Endothelial cell of umbilical vein (primary cell): ENCODE results near the gene COG2. TPM values are rescaled to one million over a fixed set of nuclear protein-coding genes. Genes with fewer than 3 reads are reported as not detected.

ENCODE experiments used
- BruUV-seq: library from RNA; stranded (reverse); fragments of 400-500 nt; replicated peaks from 2 replicates; lab custom pipeline; 2021; lab: Mats Ljungman, UMichigan
- CTCF ChIA-PET: fragments of 300-600, 350-600 bp; sonication (Branson Sonifier 250); formaldehyde crosslinking; loops from one replicate; lab custom pipeline; 2021; ENCODE audit warnings: antibody characterized with exemption, inconsistent platforms; lab: Charles Lee
- POLR2A ChIA-PET: fragments of 300-600, 350-600 bp; sonication (Branson Sonifier 250); formaldehyde crosslinking; loops from one replicate; lab custom pipeline; 2021; ENCODE audit warnings: antibody characterized with exemption, inconsistent platforms; lab: Charles Lee
- DNase-seq: peaks from one replicate; pipeline ENCODE4 v3.0.0-alpha.2; 2011; ENCODE audit warnings: low read depth, low spot score
- FAIRE-seq: peaks from 2 replicates; lab custom pipeline; 2011; peaks lifted over from hg19 to GRCh38; lab: Jason Lieb, UNC
- H2AFZ ChIP-seq: 2 replicates; pipeline ENCODE4 v1.6.0; 2012; ENCODE audit warnings: low read depth, low read length, control low read depth, inconsistent platforms
- H3K27ac ChIP-seq: 2 replicates; pipeline ENCODE4 v1.5.1; 2011; ENCODE audit warnings: low read depth, mild to moderate bottlenecking, control low read depth, low read length, moderate library complexity; ENCODE audit not compliant: insufficient read depth
- H3K27me3 ChIP-seq, 2 experiments: 2 replicates each; pipeline versions ENCODE4 v1.6.0 to v1.6.1; 2011; ENCODE audit warnings: low read length in 2 of 2, mixed read lengths in 1 of 2; ENCODE audit not compliant: control insufficient read depth in 2 of 2, insufficient read depth in 2 of 2
- H3K36me3 ChIP-seq, 2 experiments: 2 replicates in 1 of 2; 3 replicates in 1 of 2; pipeline ENCODE4 v1.5.1; 2011; ENCODE audit warnings: low read length in 2 of 2, mild to moderate bottlenecking in 1 of 2, moderate library complexity in 1 of 2; ENCODE audit not compliant: control insufficient read depth in 2 of 2, insufficient read depth in 2 of 2; ENCODE audit errors: extremely low read depth in 1 of 2
- H3K4me1 ChIP-seq: 3 replicates; pipeline ENCODE4 v1.5.1; 2011; ENCODE audit warnings: mild to moderate bottlenecking, low read length; ENCODE audit not compliant: control insufficient read depth, insufficient read depth; ENCODE audit errors: extremely low read depth
- H3K4me2 ChIP-seq: 2 replicates; pipeline ENCODE4 v1.6.1; 2011; ENCODE audit warnings: low read length, control low read depth, mixed read lengths; ENCODE audit not compliant: insufficient read depth
- H3K4me3 ChIP-seq, 3 experiments: fragments of 200-600 bp in 1 of 3; sonication (generic), shearing (Covaris generic) in 1 of 3; replicated peaks in 1 of 3; 2 replicates each; pipeline ENCODE4 v1.5.1; 2011 to 2016; ENCODE audit warnings: control low read depth in 3 of 3, low read length in 3 of 3, mild to moderate bottlenecking in 2 of 3, inconsistent platforms in 1 of 3, low read depth in 1 of 3, moderate library complexity in 1 of 3; ENCODE audit not compliant: insufficient read depth in 1 of 3
- H3K79me2 ChIP-seq: 2 replicates; pipeline ENCODE4 v1.6.0; 2012; ENCODE audit warnings: low read length, inconsistent platforms; ENCODE audit not compliant: control insufficient read depth, insufficient read depth
- H3K9ac ChIP-seq: replicated peaks from 2 replicates; pipeline ENCODE3; 2011; ENCODE audit warnings: low read length, control low read depth; ENCODE audit not compliant: insufficient read depth; ENCODE audit errors: extremely low read depth
- H3K9me1 ChIP-seq: replicated peaks from 3 replicates; pipeline ENCODE4 v1.6.0; 2011; ENCODE audit warnings: mild to moderate bottlenecking, low read length; ENCODE audit not compliant: control insufficient read depth, insufficient read depth; ENCODE audit errors: extremely low read depth
- H3K9me3 ChIP-seq: replicated peaks from 2 replicates; pipeline ENCODE4 v1.5.1; 2012; ENCODE audit warnings: low read length, inconsistent platforms; ENCODE audit not compliant: control insufficient read depth, insufficient read depth
- H4K20me1 ChIP-seq: replicated peaks from 2 replicates; pipeline ENCODE3; 2011; ENCODE audit warnings: mild to moderate bottlenecking, low read length; ENCODE audit not compliant: control insufficient read depth, insufficient read depth; ENCODE audit errors: extremely low read depth
- CTCF ChIP-seq, 2 donors: IDR thresholded peaks; 1 replicate in 1 of 2; 2 replicates in 1 of 2; pipeline ENCODE4 v1.5.1; 2011; ENCODE audit warnings: low read length in 2 of 2, mild to moderate bottlenecking in 2 of 2, moderate library complexity in 2 of 2, control low read depth in 1 of 2, inconsistent platforms in 1 of 2, low read depth in 1 of 2; ENCODE audit not compliant: insufficient read depth in 1 of 2; ENCODE audit errors: extremely low read depth in 1 of 2
- EZH2 ChIP-seq: IDR thresholded peaks from 2 replicates; pipeline ENCODE4 v1.6.1; 2012; ENCODE audit warnings: borderline replicate concordance, low read depth, mild to moderate bottlenecking, moderate library complexity, low read length, inconsistent platforms; ENCODE audit not compliant: severe bottlenecking
- FOS ChIP-seq: IDR thresholded peaks from 2 replicates; pipeline ENCODE4 v1.6.1; 2011; ENCODE audit warnings: mild to moderate bottlenecking, low read length, moderate library complexity, borderline replicate concordance; ENCODE audit not compliant: insufficient read depth
- GATA2 ChIP-seq: IDR thresholded peaks from 2 replicates; pipeline ENCODE4 v1.7.0; 2011; ENCODE audit warnings: low read depth, mild to moderate bottlenecking, moderate library complexity, mixed read lengths, low read length; ENCODE audit not compliant: insufficient read length, insufficient read depth
- JUN ChIP-seq: IDR thresholded peaks from 2 replicates; pipeline ENCODE4 v1.6.1; 2011; ENCODE audit warnings: borderline replicate concordance, low read depth; ENCODE audit not compliant: insufficient read length, insufficient read depth
- MAX ChIP-seq: IDR thresholded peaks from 2 replicates; pipeline ENCODE4 v1.6.1; 2011; ENCODE audit not compliant: insufficient read depth, insufficient read length
- MYC ChIP-seq: IDR thresholded peaks from one replicate; pipeline ENCODE4 v1.6.1; 2011; ENCODE audit warnings: mild to moderate bottlenecking, low read depth, low read length
- POLR2A ChIP-seq: IDR thresholded peaks from 2 replicates; pipeline ENCODE4 v1.6.1; 2012; ENCODE audit warnings: low read depth, mild to moderate bottlenecking, control low read depth, low read length
- POLR2AphosphoS5 ChIP-seq: IDR thresholded peaks from 2 replicates; pipeline ENCODE4 v1.6.1; 2012; ENCODE audit warnings: low read depth, mild to moderate bottlenecking, control low read depth, low read length, moderate library complexity; ENCODE audit not compliant: insufficient read depth
- dilution Hi-C: fragments of 300-500 bp; cut with MboI; formaldehyde crosslinking; loops from one replicate; pipeline ENCODE4 v1.15.0; 2019; ENCODE audit warnings: low sequenced_read_pairs; ENCODE audit not compliant: extremely low pct_ligation_motif_present
- intact Hi-C: fragments of 100-400 bp; cut with micrococcal nuclease; formaldehyde crosslinking; loops from one replicate; pipeline ENCODE4 v1.10.0; 2022
- polyA plus RNA-seq, 4 experiments: library from polyadenylated mRNA; depleted of rRNA in 3 of 4; stranded (reverse) in 3 of 4; unstranded in 1 of 4; fragments of >200 nt; gene quantifications; 2 replicates each; pipeline versions ENCODE4 v1.2.1 to v1.2.3, GENCODE V29; 2011 to 2012; ENCODE audit warnings: missing spikeins in 1 of 4
- total RNA-seq: library from RNA; stranded (reverse); gene quantifications from 2 replicates; pipeline ENCODE4 v1.2.3, GENCODE V29; 2021

The COG2 gene
- total and polyA plus RNA-seq, 2 donors (not counting 3 experiments of a cell fraction or from before 2014, with no cell fraction given), result 7.6 to 24.2 TPM

GRCh38 chr1:230627767-230628166 is 14.5 kb upstream of the COG2 start:
- H3K36me3 ChIP-seq, result no peaks in the 10 kb centered on the region
- no peaks in the 10 kb centered on the region for H3K9me3 ChIP-seq
- BruUV-seq, result no TSS peak
- intact Hi-C loops, result no loop called here
- no peaks in the 10 kb centered on the region for H3K79me2 ChIP-seq
- no peak overlapping the region for H3K4me3 ChIP-seq
- ChIA-PET CTCF (interaction anchor here (1.4 kb wide), 1 partner anchor 14 kb away, joined by 4 read pairs; the partner anchor contains the start of gene COG2), POLR2A (no interaction called here)
- no peak overlapping the region for H3K27ac ChIP-seq
- no peaks in the 10 kb centered on the region for H3K4me1 ChIP-seq
- no peak overlapping the region for H3K4me2 ChIP-seq
- no peak overlapping the region for H2AFZ ChIP-seq
- dilution Hi-C loops, result no loop called here
- no peak overlapping the region for H3K9ac ChIP-seq
- DNase-seq (no peak), FAIRE-seq (no peak)
- no peaks in the 10 kb centered on the region for H3K27me3 ChIP-seq
- TF ChIP-seq JUN (no peak), MYC (no peak), MAX (no peak), CTCF (IDR thresholded peaks at IDR 0.05; ENCODE audit: extremely low read depth in 1 of 2, insufficient read depth in 1 of 2, low read depth in 1 of 2, low read length in 2 of 2) (no peak), FOS (no peak), EZH2 (no peak), GATA2 (no peak), POLR2AphosphoS5 (no peak), POLR2A (no peak)
- no peaks in the 10 kb centered on the region for H4K20me1 ChIP-seq
- no peaks in the 10 kb centered on the region for H3K9me1 ChIP-seq
